ENCODE data around the gene RUNX2.

The RUNX2 gene

GRCh38 chr6:45704056-45704800 is 376.1 kb downstream of the RUNX2 start (continued):
- TF ChIP-seq ZNF8 (CRISPR knock-in tag; IDR thresholded peaks at IDR 0.05) (no peak), ZNF565 (CRISPR knock-in tag; conservative IDR thresholded peaks at IDR 0.05; ENCODE audit: low read depth) (no peak), RARB (CRISPR knock-in tag; IDR thresholded peaks at IDR 0.05) (no peak), CSDC2 (CRISPR knock-in tag; IDR thresholded peaks at IDR 0.05) (no peak), ZNF70 (CRISPR knock-in tag; IDR thresholded peaks at IDR 0.05) (no peak), CSRNP3 (CRISPR knock-in tag; IDR thresholded peaks at IDR 0.05) (no peak), BACH2 (CRISPR knock-in tag; IDR thresholded peaks at IDR 0.05; ENCODE audit: borderline replicate concordance) (no peak), TOX (CRISPR knock-in tag; IDR thresholded peaks at IDR 0.05; ENCODE audit: borderline replicate concordance) (no peak), POU6F1 (CRISPR knock-in tag; IDR thresholded peaks at IDR 0.05; ENCODE audit: borderline replicate concordance, low read depth) (no peak), ISL1 (CRISPR knock-in tag; IDR thresholded peaks at IDR 0.05) (no peak), ZFP3 (CRISPR knock-in tag; IDR thresholded peaks at IDR 0.05) (no peak)

GRCh38 chr6:45705137-45705855 is 377.2 kb downstream of the RUNX2 start:
- ATAC-seq = no peak
- TF ChIP-seq GLIS3 (CRISPR knock-in tag; IDR thresholded peaks at IDR 0.05) = no peak
- no peak for TF ChIP-seq TCF4 (CRISPR knock-in tag; IDR thresholded peaks at IDR 0.05; ENCODE audit: borderline replicate concordance)
- TF ChIP-seq ZFP30 (CRISPR knock-in tag; IDR thresholded peaks at IDR 0.05) = no peak
- TF ChIP-seq SNAI2 (CRISPR knock-in tag; IDR thresholded peaks at IDR 0.05) = no peak
- TF ChIP-seq BACH2 (CRISPR knock-in tag; IDR thresholded peaks at IDR 0.05; ENCODE audit: borderline replicate concordance) = no peak
- no peak for TF ChIP-seq TSHZ2 (CRISPR knock-in tag; IDR thresholded peaks at IDR 0.05)
- TF ChIP-seq ZNF565 (CRISPR knock-in tag; conservative IDR thresholded peaks at IDR 0.05; ENCODE audit: low read depth) = no peak
- no peak for TF ChIP-seq ESRRG (CRISPR knock-in tag; IDR thresholded peaks at IDR 0.05)
- TF ChIP-seq OSR1 (CRISPR knock-in tag; IDR thresholded peaks at IDR 0.05) = no peak
- no peak for TF ChIP-seq RARB (CRISPR knock-in tag; IDR thresholded peaks at IDR 0.05)
- no peak for TF ChIP-seq PPARA (CRISPR knock-in tag; IDR thresholded peaks at IDR 0.05; ENCODE audit: borderline replicate concordance)
- TF ChIP-seq CREB5 (CRISPR knock-in tag; IDR thresholded peaks at IDR 0.05; ENCODE audit: low read depth) = no peak
- no peak for TF ChIP-seq CSDC2 (CRISPR knock-in tag; IDR thresholded peaks at IDR 0.05)
- no peak for TF ChIP-seq ZNF70 (CRISPR knock-in tag; IDR thresholded peaks at IDR 0.05)
- TF ChIP-seq TOX (CRISPR knock-in tag; IDR thresholded peaks at IDR 0.05; ENCODE audit: borderline replicate concordance) = no peak
- no peak for TF ChIP-seq POU6F1 (CRISPR knock-in tag; IDR thresholded peaks at IDR 0.05; ENCODE audit: borderline replicate concordance, low read depth)
- TF ChIP-seq ISL1 (CRISPR knock-in tag; IDR thresholded peaks at IDR 0.05) = no peak
